Measurements from ENCODE around the gene GNE.
A peak's percentile ranks its signal among the peaks of the same experiment; 100 is the strongest.
"Not testable (repeated sequence)": the region's sequence is repeated elsewhere in the genome, so short reads cannot be mapped to it uniquely, and the experiment has no call there.

Gene GNE

GRCh38 chr9:36258208-36258995 lies at the start of gene GNE:
TSS of gene GNE (minus strand) at chr9:36258448. CDS start at chr9:36249355, 9,093 bp downstream.
- peak within 1 kb of the TSS; percentile 72 for H3K27ac ChIP-seq
- H3K4me3 ChIP-seq (ENCODE audit: low read depth, low read length), result peak within 1 kb of the TSS; percentile 90
- TF ChIP-seq CTCF (IDR thresholded peaks at IDR 0.05; ENCODE audit: low read depth, low read length), result no peak
- H3K36me3 ChIP-seq, result peaks cover 7% of the 10 kb centered on the region
- H3K27me3 ChIP-seq (ENCODE audit: insufficient read depth, low read depth, severe bottlenecking), result no peaks in the 10 kb centered on the region
- no peaks in the 10 kb centered on the region for H3K9me3 ChIP-seq (ENCODE audit: severe bottlenecking)
- DNase-seq, result peak; percentile 98

- no peak for TF ChIP-seq CTCF (IDR thresholded peaks at IDR 0.05; ENCODE audit: low read depth, low read length)
- peak overlapping the region; percentile 46 for H3K27ac ChIP-seq
- H3K4me3 ChIP-seq (ENCODE audit: low read depth, low read length), result no peak overlapping the region
- H3K9me3 ChIP-seq (ENCODE audit: severe bottlenecking), result no peaks in the 10 kb centered on the region
- H3K36me3 ChIP-seq, result no peaks in the 10 kb centered on the region
- H3K27me3 ChIP-seq (ENCODE audit: insufficient read depth, low read depth, severe bottlenecking), result no peaks in the 10 kb centered on the region
- peak; percentile 49 for DNase-seq
These were observed 48.4 kb upstream of the GNE start for GRCh38 chr9:36306471-36307306.

- H3K36me3 ChIP-seq; H3K9me3 ChIP-seq (ENCODE audit: severe bottlenecking); H3K4me3 ChIP-seq (ENCODE audit: low read depth, low read length); H3K27ac ChIP-seq; DNase-seq; H3K27me3 ChIP-seq (ENCODE audit: insufficient read depth, low read depth, severe bottlenecking): not testable (repeated sequence)
These were observed 46.1 kb upstream of the GNE start for GRCh38 chr9:36304366-36304765.

- Histone ChIP-seq H3K9me3 (ENCODE audit: severe bottlenecking) (no peaks in the 10 kb centered on the region), H3K27me3 (ENCODE audit: insufficient read depth, low read depth, severe bottlenecking) (no peaks in the 10 kb centered on the region), H3K36me3 (no peaks in the 10 kb centered on the region), H3K27ac (no peak overlapping the region), H3K4me3 (ENCODE audit: low read depth, low read length) (no peak overlapping the region)
- TF ChIP-seq CTCF (IDR thresholded peaks at IDR 0.05; ENCODE audit: low read depth, low read length), result no peak
- DNase-seq, result no peak
These were observed 43.0 kb upstream of the GNE start for GRCh38 chr9:36301227-36301626.

GRCh38 chr9:36298566-36298965 lies 40.3 kb upstream of the GNE start:
- Histone ChIP-seq H3K27ac (no peak overlapping the region), H3K9me3 (ENCODE audit: severe bottlenecking) (no peaks in the 10 kb centered on the region), H3K27me3 (ENCODE audit: insufficient read depth, low read depth, severe bottlenecking) (no peaks in the 10 kb centered on the region), H3K36me3 (no peaks in the 10 kb centered on the region), H3K4me3 (ENCODE audit: low read depth, low read length) (no peak overlapping the region)
- DNase-seq, result no peak
- no peak for TF ChIP-seq CTCF (IDR thresholded peaks at IDR 0.05; ENCODE audit: low read depth, low read length)

- DNase-seq, result no peak
- no peak for TF ChIP-seq CTCF (IDR thresholded peaks at IDR 0.05; ENCODE audit: low read depth, low read length)
- Histone ChIP-seq H3K27ac (no peak overlapping the region), H3K4me3 (ENCODE audit: low read depth, low read length) (no peak overlapping the region), H3K27me3 (ENCODE audit: insufficient read depth, low read depth, severe bottlenecking) (no peaks in the 10 kb centered on the region), H3K9me3 (ENCODE audit: severe bottlenecking) (no peaks in the 10 kb centered on the region), H3K36me3 (no peaks in the 10 kb centered on the region)
These were observed 39.5 kb upstream of the GNE start for GRCh38 chr9:36297798-36298197.

GRCh38 chr9:36294996-36295395 lies 36.7 kb upstream of the GNE start:
- not testable (repeated sequence) for H3K36me3 ChIP-seq; H3K4me3 ChIP-seq (ENCODE audit: low read depth, low read length); H3K27me3 ChIP-seq (ENCODE audit: insufficient read depth, low read depth, severe bottlenecking); DNase-seq; H3K9me3 ChIP-seq (ENCODE audit: severe bottlenecking); H3K27ac ChIP-seq
